HG03342 (cell line): ENCODE results near the gene UBR2.
"Not testable (repeated sequence)": the region's sequence is repeated elsewhere in the genome, so short reads cannot be mapped to it uniquely, and the experiment has no call there.

Source experiments
- ATAC-seq: cut with Tn5 transposase; IDR thresholded peaks from one replicate; pipeline ENCODE4 v1.9.1; 2021; ENCODE audit warnings: mild to moderate bottlenecking, moderate library complexity; ENCODE audit not compliant: unreplicated experiment

Gene UBR2

GRCh38 chr6:42615518-42615917, 51.7 kb downstream of the UBR2 start:
- no peak for ATAC-seq

- ATAC-seq, result no peak
These were observed 52.9 kb downstream of the UBR2 start for GRCh38 chr6:42616716-42617115.

GRCh38 chr6:42618105-42618504, 54.3 kb downstream of the UBR2 start:
- ATAC-seq, result no peak

DNA sequence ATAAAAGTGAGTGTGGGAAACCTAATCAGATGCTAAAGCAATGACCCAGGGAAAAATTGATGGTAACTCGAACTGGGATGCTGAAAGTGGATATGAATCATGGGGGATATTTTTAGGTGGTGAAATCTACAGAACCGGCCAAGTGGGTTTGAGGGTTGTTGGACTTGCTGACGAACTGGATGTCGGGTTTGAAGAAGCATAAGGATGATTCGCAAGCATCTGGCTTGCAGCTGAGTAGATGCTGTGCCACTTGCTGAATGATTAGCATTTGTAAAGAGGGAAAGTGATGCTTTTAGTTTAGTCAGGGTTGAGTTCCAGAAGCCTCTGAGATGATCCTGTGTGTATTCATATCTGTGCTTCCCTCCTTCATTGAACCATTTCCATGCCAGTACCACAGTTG, 54.9 kb downstream of the UBR2 start:
- ATAC-seq, result no peak

GRCh38 chr6:42619963-42620362, 56.1 kb downstream of the UBR2 start:
- ATAC-seq, result no peak

GRCh38 chr6:42624601-42625000, 60.8 kb downstream of the UBR2 start:
- ATAC-seq, result no peak

DNA sequence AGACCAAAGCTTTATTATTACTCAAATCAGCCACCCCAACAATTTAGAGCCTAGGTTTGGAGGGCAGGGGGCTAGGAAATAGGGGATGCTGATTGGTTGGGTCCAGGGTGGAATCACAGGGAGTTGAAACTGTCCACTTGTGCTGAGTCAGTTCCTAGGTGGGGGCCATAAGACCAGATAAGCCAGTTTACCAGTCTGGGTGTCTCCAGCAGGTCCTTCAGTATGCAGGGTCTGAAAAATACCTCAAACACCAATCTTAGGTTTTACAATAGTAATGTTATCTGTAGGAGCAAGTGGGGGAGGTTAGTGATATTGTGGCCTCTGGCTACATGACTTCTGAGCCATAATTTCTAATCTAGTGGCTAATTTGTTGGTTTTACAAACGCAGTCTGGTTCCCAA, 63.2 kb downstream of the UBR2 start:
- ATAC-seq, result no peak

DNA sequence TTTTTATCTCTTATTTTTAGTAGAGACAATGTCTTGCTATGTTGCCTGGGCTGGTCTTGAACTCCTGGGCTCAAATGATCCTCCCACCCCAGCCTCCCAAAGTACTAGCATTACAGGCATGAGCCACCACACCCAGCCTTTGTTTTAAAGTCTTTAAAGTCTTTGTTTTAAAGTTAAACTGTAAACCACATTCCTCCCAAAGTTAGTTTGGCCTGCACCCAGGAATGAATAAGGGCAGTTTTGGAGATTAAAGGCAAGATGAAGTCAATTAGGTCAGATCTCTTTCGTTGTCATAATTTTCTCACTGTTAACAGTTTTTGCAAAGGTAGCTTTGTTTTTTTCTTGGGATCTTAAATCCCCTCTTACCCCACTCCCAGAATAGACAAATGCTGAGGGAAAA, 63.8 kb downstream of the UBR2 start:
- no peak for ATAC-seq

DNA sequence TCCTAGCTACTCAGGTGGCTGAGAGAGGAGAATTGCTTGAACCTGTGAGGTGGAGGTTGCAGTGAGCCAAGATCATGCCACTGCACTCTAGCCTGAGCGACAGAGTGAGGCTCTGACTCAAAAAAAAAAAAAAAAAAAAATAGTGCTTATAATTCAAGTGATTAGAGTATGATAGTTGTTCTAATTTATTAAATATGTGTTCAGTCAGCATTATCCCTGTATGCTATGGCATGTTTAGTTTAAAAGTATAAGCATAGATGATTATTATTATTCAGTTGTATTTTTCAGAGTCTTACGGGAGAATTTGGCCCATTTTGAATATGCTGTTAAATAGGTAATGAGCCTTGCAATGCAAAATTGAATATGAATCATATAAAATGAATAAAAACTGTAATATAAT, 64.8 kb downstream of the UBR2 start:
- no peak for ATAC-seq

DNA sequence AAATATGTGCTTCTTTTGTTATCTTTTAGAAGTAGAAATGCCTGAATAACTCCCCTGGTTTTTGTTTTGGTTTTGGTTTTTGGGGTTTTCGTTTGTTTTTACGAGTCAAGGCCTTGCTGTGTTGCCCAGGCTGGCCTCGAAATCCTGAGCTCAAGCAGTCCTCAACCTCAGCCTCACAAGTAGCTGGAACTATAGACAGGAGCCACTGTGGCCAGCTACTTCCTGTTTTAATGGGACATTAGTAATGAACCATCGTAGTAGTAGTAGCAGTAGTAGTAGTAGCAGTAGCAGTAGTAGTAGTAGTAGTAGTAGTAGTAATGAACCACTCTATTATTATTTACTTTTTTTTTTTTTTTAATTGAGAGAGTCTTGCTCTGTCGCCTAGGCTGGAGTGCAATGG, 66.0 kb downstream of the UBR2 start:
- ATAC-seq, result no peak

- ATAC-seq, result no peak
These were observed 73.9 kb downstream of the UBR2 start for GRCh38 chr6:42637681-42638080.

GRCh38 chr6:42642794-42643193, 79.0 kb downstream of the UBR2 start:
- no peak for ATAC-seq

GRCh38 chr6:42644211-42644610, 80.4 kb downstream of the UBR2 start:
- ATAC-seq, result no peak

GRCh38 chr6:42652024-42652746, 88.4 kb downstream of the UBR2 start:
- ATAC-seq, result no peak

DNA sequence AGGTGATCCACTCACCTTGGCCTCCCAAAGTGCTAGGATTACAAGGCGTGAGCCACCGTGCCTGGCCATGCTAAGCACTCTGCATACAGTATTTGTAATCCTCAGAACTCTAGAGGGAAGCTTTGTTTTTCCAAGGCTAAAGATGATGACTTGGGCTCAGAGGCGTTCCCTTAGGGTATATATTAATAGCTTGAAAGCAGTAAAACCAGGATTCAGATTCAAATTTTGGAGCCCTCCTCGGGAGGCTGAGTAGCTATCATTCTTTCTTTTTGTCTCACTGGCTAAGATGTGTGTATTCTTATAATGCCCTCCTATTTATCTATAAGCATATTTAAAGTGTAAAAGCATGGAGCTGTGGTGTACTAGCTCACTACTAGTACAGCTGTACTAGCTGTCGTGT, 90.0 kb downstream of the UBR2 start:
- ATAC-seq, result no peak

DNA sequence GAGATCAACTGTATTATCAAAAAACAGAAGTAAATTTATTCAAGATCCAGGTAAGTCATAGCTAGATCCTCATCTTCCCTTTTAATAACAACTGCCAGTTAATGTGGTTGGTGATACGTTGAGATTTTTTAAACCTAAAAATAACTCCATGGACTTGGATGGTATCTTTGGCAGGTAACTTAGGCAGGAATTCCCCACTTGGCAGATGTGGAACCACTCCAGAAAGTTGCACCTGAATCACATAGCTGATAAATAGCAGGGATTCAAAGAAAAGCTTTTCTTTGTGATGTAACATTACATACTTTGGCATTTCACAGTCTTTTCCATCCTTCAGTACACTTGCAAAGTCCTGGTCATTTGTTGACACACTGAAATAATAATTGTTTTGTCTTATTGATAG, 96.0 kb downstream of the UBR2 start:
- ATAC-seq, result no peak

DNA sequence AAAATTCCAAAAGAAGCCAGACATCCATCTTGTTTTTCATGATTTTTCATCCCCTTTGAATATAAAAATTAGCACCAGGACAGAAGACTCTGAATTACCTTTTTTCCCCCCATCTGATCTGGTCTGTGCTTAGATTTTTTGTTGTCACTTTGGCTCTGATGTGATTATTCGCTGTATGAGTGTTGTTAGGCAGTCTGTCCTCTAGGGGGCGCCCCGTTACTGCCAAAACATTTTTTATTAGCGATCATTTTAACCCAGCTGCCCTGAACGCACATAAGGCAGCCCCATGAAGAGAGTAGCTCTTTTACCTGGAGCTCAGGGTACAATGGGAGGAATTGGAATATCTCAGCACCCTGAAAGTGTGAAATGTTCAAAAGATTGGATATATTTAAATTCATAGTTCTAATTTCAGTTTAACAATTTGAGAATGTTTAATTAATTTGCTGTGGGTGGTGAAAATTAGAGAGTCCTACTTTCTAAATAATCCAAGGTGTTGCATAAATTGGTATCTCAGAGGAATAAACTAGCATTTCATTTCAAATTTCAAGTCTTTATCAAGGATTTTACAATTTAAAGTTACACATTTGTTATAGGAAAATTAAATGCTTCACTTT, 97.8 kb downstream of the UBR2 start:
- ATAC-seq, result no peak

DNA sequence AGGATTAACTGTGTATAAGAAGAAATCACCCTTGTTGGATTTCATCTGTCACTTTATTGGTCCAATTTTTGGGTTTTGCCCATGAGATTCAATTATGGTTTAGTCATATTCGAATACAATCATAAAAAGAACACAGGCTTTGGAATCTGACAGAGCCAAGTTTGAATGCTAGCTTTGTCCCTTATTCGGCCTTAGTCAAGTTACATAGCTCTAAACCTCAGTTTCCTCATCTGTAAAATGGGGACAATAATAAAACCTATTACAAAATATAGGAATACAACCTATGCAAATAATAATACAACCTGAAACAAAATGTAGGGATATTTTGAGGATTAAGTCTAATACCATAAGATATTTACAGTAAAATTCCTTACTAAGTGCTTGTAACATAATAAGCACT, 100.9 kb downstream of the UBR2 start:
- no peak for ATAC-seq

- ATAC-seq, result not testable (repeated sequence)
These were observed 110.5 kb downstream of the UBR2 start for GRCh38 chr6:42674368-42674767.

GRCh38 chr6:42674780-42675179, 111.0 kb downstream of the UBR2 start:
- ATAC-seq, result no peak

DNA sequence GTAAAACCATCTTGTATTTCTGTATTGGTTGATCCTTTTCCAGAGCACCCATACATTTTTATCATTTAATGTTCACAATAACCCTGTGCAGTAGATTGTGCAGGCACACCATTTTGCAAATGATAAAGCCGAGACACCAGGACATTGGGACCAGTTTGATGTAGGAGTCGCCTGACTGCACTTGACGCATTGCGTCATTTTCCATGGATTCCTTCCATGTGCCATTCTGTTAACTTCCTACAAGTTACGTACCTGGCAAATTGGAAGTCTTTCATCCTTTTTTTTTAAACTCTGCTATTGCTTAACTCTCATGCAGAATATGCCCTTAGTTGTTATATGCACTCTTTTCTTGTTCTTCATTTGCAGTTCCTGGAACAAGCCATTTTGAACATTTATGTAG, 115.5 kb downstream of the UBR2 start:
- ATAC-seq, result no peak

GRCh38 chr6:42688281-42688680, 124.5 kb downstream of the UBR2 start:
- ATAC-seq, result no peak

DNA sequence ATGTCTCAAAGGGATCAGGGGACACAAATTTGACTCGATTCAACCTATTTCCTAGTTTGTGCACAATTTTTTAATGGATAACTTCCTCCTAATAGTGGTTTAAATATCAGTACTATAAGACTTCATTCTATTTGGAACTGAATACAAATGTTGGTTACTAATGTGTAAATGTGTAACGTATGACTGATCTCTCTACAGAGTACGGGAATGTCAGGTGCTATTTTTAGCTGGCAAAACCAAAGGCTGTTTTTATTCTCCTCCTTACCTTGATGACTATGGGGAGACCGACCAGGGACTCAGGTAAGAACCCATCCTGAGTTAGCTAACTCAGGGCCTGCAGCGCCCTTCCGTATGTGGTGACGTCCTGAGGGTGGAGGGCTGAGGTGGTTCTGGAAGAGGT, 125.5 kb downstream of the UBR2 start:
- ATAC-seq, result no peak
